ENCODE measurements around the gene CEACAM20. TPM values are rescaled to one million over a fixed set of nuclear protein-coding genes. Genes with fewer than 3 reads are reported as not detected.
A peak's percentile ranks its signal among the peaks of the same experiment; 100 is the strongest.

Gene CEACAM20
- total and polyA plus RNA-seq, 2 experiments from 2014 or later = not detected

GRCh38 chr19:44509478-44509877 is 20.0 kb downstream of the CEACAM20 start (continued):
- TF ChIP-seq ZNF462 (CRISPR knock-in tag; IDR thresholded peaks at IDR 0.05) = no peak
- no peak for TF ChIP-seq ZNF331 (CRISPR knock-in tag; IDR thresholded peaks at IDR 0.05; ENCODE audit: low read depth)
- no peak for TF ChIP-seq STAT1 (IDR thresholded peaks at IDR 0.05; ENCODE audit: unreplicated experiment)
- TF ChIP-seq CREB1 (CRISPR knock-in tag; IDR thresholded peaks at IDR 0.05; ENCODE audit: low read depth) = no peak
- TF ChIP-seq EZH2 (IDR thresholded peaks at IDR 0.05; ENCODE audit: low read depth, unreplicated experiment) = no peak

GRCh38 chr19:44499962-44500949 is 29.2 kb downstream of the CEACAM20 start, which contains the start of gene ZNF180:
Gene ZNF180, minus strand, starts transcription at chr19:44500522. Its CDS starts 3,188 bp downstream, at chr19:44497334.
- H3K9me3 Mint-ChIP-seq = peaks cover 74% of the 10 kb centered on the region
- Histone ChIP-seq H4K20me1 (replicated peaks; ENCODE audit: insufficient read depth) (no peaks in the 10 kb centered on the region; the same call in none of the 2 replicates), H3K4me1 (ENCODE audit: insufficient read depth) (no peaks in the 10 kb centered on the region), H3K27me3 (ENCODE audit: insufficient read depth) (0 out of 2 replicates have a peak, but pooled peaks cover under 1% of the 10 kb centered on the region), H3K79me2 (replicated peaks; ENCODE audit: insufficient read depth) (peaks cover 45% of the 10 kb centered on the region), H3K27ac (ENCODE audit: low read depth) (peak within 1 kb of the TSS; percentile 84), H3K36me3 (ENCODE audit: insufficient read depth) (peaks cover 17% of the 10 kb centered on the region), H3K4me3 (peak within 1 kb of the TSS; percentile 99), H3K4me2 (peak within 1 kb of the TSS; percentile 98), H2AFZ (peak within 1 kb of the TSS; percentile 99), H3K9me2 (ENCODE audit: insufficient read depth) (peaks cover 4% of the 10 kb centered on the region; the same call in 1 of the 2 replicates), H3F3A (replicated peaks; ENCODE audit: low read depth) (no peaks in the 10 kb centered on the region)
- peaks cover 11% of the 10 kb centered on the region for H3K4me1 Mint-ChIP-seq
- peaks cover 22% of the 10 kb centered on the region for H3K27me3 Mint-ChIP-seq (ENCODE audit: insufficient read depth, low read depth, poor library complexity)
- DNase-seq (ENCODE audit: low spot score) (peak; percentile 99), ATAC-seq (peak; percentile 96)
- peak within 1 kb of the TSS; percentile 96 for H3K4me3 Mint-ChIP-seq
- H3K36me3 Mint-ChIP-seq (ENCODE audit: low read depth) = peaks cover 48% of the 10 kb centered on the region
- H3K27ac Mint-ChIP-seq = peak within 1 kb of the TSS; percentile 82
- TF ChIP-seq CTCF (conservative IDR thresholded peaks at IDR 0.05; ENCODE audit: low read depth in 2 of 2) (peak; percentile 37 to 38), REST (IDR thresholded peaks at IDR 0.05; ENCODE audit: unreplicated experiment) (no peak), EZH2 (IDR thresholded peaks at IDR 0.05; ENCODE audit: low read depth, unreplicated experiment) (no peak), STAT1 (IDR thresholded peaks at IDR 0.05; ENCODE audit: unreplicated experiment) (no peak), NANOG (IDR thresholded peaks at IDR 0.05; ENCODE audit: borderline replicate concordance) (no peak), JUNB (IDR thresholded peaks at IDR 0.05; ENCODE audit: unreplicated experiment) (no peak), ETS1 (IDR thresholded peaks at IDR 0.05) (peak; percentile 95)

All from GM23338 (cell line).